NB4 (cell line): ENCODE results near the gene CAMKK1.

ENCODE experiments used
- CTCF ChIP-seq: IDR thresholded peaks from one replicate; pipeline ENCODE4 v1.5.1; 2012; ENCODE audit warnings: low read depth, low read length
- MYC ChIP-seq: IDR thresholded peaks from 2 replicates; pipeline ENCODE4 v1.6.1; 2011; ENCODE audit warnings: low read depth, low read length
- POLR2A ChIP-seq: IDR thresholded peaks from 2 replicates; pipeline ENCODE4 v1.6.1; 2011; ENCODE audit warnings: mild to moderate bottlenecking; ENCODE audit not compliant: insufficient read length; ENCODE audit errors: extremely low read depth

- TF ChIP-seq CTCF: no peak
- no peak for TF ChIP-seq MYC
- TF ChIP-seq POLR2A: no peak
These were observed 865 bp upstream of the CAMKK1 start for GRCh38 chr17:3893720-3894116.
